A549 (cell line): ENCODE measurements around the gene RBM46. TPM values are rescaled to one million over a fixed set of nuclear protein-coding genes. Genes with fewer than 3 reads are reported as not detected.

Experiments used
- ATAC-seq, 2 experiments: fragments of 200-7000 bp in 1 of 2; fragments of >200 bp in 1 of 2; cut with Nextera tagmentation in 1 of 2; cut with Tn5 transposase in 1 of 2; 3 replicates each; pipeline versions ENCODE4 v1.8.0 to v1.9.1; 2018 to 2020; ENCODE audit warnings: mild to moderate bottlenecking in 1 of 2, moderate library complexity in 1 of 2
- CTCF ChIA-PET: fragments of 300-600 bp; sonication (Branson Sonifier 250); formaldehyde crosslinking; extraction: SDS; loops from one replicate; lab custom pipeline; 2021; ENCODE audit warnings: antibody characterized with exemption, inconsistent platforms; lab: Yijun Ruan, JAX
- POLR2A ChIA-PET: fragments of 350-600 bp; formaldehyde crosslinking; extraction: SDS; loops from one replicate; lab custom pipeline; 2021; ENCODE audit warnings: antibody characterized with exemption, inconsistent platforms; lab: Yijun Ruan, JAX
- DNase-seq, 2 experiments: peaks; one replicate each; pipeline versions ENCODE4 v3.0.0 to v3.0.0-alpha.2; 2011 to 2016; ENCODE audit warnings: low read depth in 1 of 2, low spot score in 1 of 2
- FAIRE-seq: peaks from 2 replicates; lab custom pipeline; 2011; peaks lifted over from hg19 to GRCh38; lab: Jason Lieb, UNC
- H3K27ac ChIP-seq, 2 experiments: fragments of >200 bp; sonication (Bioruptor Twin); formaldehyde crosslinking; 3 replicates each; pipeline ENCODE4 v1.5.1; 2016 to 2017
- H3K4me1 ChIP-seq: fragments of >200 bp; sonication (Bioruptor Twin); formaldehyde crosslinking; 3 replicates; pipeline ENCODE4 v1.6.1; 2016
- H3K4me2 ChIP-seq: fragments of >200 bp; sonication (Bioruptor Twin); formaldehyde crosslinking; 3 replicates; pipeline ENCODE4 v1.6.1; 2016
- H3K4me3 ChIP-seq: fragments of >200 bp; sonication (Bioruptor Twin); formaldehyde crosslinking; 3 replicates; pipeline ENCODE4 v1.5.1; 2016
- H3K9me3 ChIP-seq: fragments of >200 bp; sonication (Bioruptor Twin); formaldehyde crosslinking; 3 replicates; pipeline ENCODE4 v1.6.1; 2016
- BHLHE40 ChIP-seq: IDR thresholded peaks from 2 replicates; pipeline ENCODE4 v1.6.1; 2012; ENCODE audit warnings: low read depth, low read length, inconsistent platforms
- CBX2 ChIP-seq: fragments of 200-600 bp; sonication (generic); IDR thresholded peaks from 2 replicates; pipeline ENCODE4 v1.6.1; 2016; ENCODE audit warnings: low read depth, mild to moderate bottlenecking, borderline replicate concordance
- CBX8 ChIP-seq: fragments of 200-600 bp; sonication (generic); IDR thresholded peaks from 2 replicates; pipeline ENCODE4 v1.6.1; 2016
- CEBPB ChIP-seq, 2 experiments: fragments of >200 bp in 1 of 2; sonication (Bioruptor Twin) in 1 of 2; formaldehyde crosslinking in 1 of 2; IDR thresholded peaks; 2 replicates each; pipeline ENCODE4 v1.6.1; 2012 to 2016
- CHD2 ChIP-seq: fragments of 150-350 bp; IDR thresholded peaks from 2 replicates; pipeline ENCODE4 v1.6.1; 2014; ENCODE audit warnings: low read length; ENCODE audit not compliant: partially characterized antibody
- CHD4 ChIP-seq: fragments of 200-600 bp; sonication (generic); IDR thresholded peaks from 2 replicates; pipeline ENCODE4 v1.6.1; 2016; ENCODE audit warnings: antibody characterized with exemption, mild to moderate bottlenecking, borderline replicate concordance
- CTCF ChIP-seq: fragments of >200 bp; sonication (Bioruptor Twin); formaldehyde crosslinking; IDR thresholded peaks from 3 replicates; pipeline ENCODE4 v1.5.1; 2016
- E2F6 ChIP-seq: IDR thresholded peaks from 2 replicates; pipeline ENCODE4 v1.6.1; 2012; ENCODE audit warnings: low read depth, borderline replicate concordance
- ELK1 ChIP-seq: fragments of 150-350 bp; IDR thresholded peaks from 2 replicates; pipeline ENCODE4 v1.6.1; 2014; ENCODE audit warnings: low read depth, mild to moderate bottlenecking, low read length
- FOSB ChIP-seq: fragments of 250-450 bp; sonication (Bioruptor Pico); IDR thresholded peaks from 2 replicates; pipeline ENCODE4 v1.5.0; 2020; ENCODE audit warnings: mild to moderate bottlenecking, moderate library complexity
- FOSL2 ChIP-seq, 2 experiments: fragments of 450-650 bp in 1 of 2; fragments of >200 bp in 1 of 2; sonication (Bioruptor Twin) in 1 of 2; formaldehyde crosslinking; IDR thresholded peaks; 2 replicates each; pipeline versions ENCODE4 v1.5.0 to v1.6.1; 2016 to 2020; ENCODE audit warnings: mild to moderate bottlenecking in 1 of 2, moderate library complexity in 1 of 2
- HOXA7 ChIP-seq: fragments of 250-450 bp; sonication (Bioruptor Pico); IDR thresholded peaks from 2 replicates; pipeline ENCODE4 v1.5.0; 2020; ENCODE audit warnings: mild to moderate bottlenecking, moderate library complexity
- HOXB13 ChIP-seq: fragments of 250-450 bp; sonication (Bioruptor Pico); IDR thresholded peaks from 2 replicates; pipeline ENCODE4 v1.5.0; 2020; ENCODE audit warnings: low read depth, mild to moderate bottlenecking, moderate library complexity
- HOXB5 ChIP-seq: fragments of 250-450 bp; sonication (Bioruptor Pico); IDR thresholded peaks from 2 replicates; pipeline ENCODE4 v1.5.0; 2020; ENCODE audit warnings: mild to moderate bottlenecking, moderate library complexity
- JUNB ChIP-seq: fragments of >200 bp; sonication (Bioruptor Twin); formaldehyde crosslinking; IDR thresholded peaks from 2 replicates; pipeline ENCODE4 v1.6.1; 2016
- KDM5A ChIP-seq: fragments of 200-600 bp; sonication (generic); IDR thresholded peaks from 2 replicates; pipeline ENCODE4 v1.6.1; 2016; ENCODE audit warnings: antibody characterized with exemption, mild to moderate bottlenecking
- MYC ChIP-seq: IDR thresholded peaks from 2 replicates; pipeline ENCODE4 v1.6.1; 2012; ENCODE audit warnings: mild to moderate bottlenecking, inconsistent platforms, low read length, improper control_type of control experiment, borderline replicate concordance
- NFE2L2 ChIP-seq: fragments of 150-350 bp; conservative IDR thresholded peaks from 2 replicates; pipeline ENCODE4 v1.6.1; 2014; ENCODE audit warnings: low read length
- NR3C1 ChIP-seq: fragments of >200 bp; sonication (Bioruptor Twin); formaldehyde crosslinking; IDR thresholded peaks from 3 replicates; pipeline ENCODE4 v1.6.1; 2017
- POLR2AphosphoS2 ChIP-seq: conservative IDR thresholded peaks from 2 replicates; pipeline ENCODE4 v1.6.1; 2012; ENCODE audit warnings: low read length, improper control_type of control experiment, inconsistent platforms
- RAD21 ChIP-seq, 2 experiments: fragments of >200 bp in 1 of 2; sonication (Bioruptor Twin) in 1 of 2; formaldehyde crosslinking in 1 of 2; IDR thresholded peaks in 1 of 2; conservative IDR thresholded peaks in 1 of 2; 2 replicates in 1 of 2; 3 replicates in 1 of 2; pipeline ENCODE4 v1.6.1; 2012 to 2018; ENCODE audit warnings: inconsistent platforms in 1 of 2
- RARB ChIP-seq: fragments of 250-450 bp; sonication (Bioruptor Pico); IDR thresholded peaks from 2 replicates; pipeline ENCODE4 v1.8.0; 2021; ENCODE audit warnings: mild to moderate bottlenecking, moderate library complexity
- RFX5 ChIP-seq: fragments of 450-650 bp; IDR thresholded peaks from 2 replicates; pipeline ENCODE4 v1.7.1; 2014; ENCODE audit warnings: antibody characterized with exemption, mild to moderate bottlenecking, moderate library complexity
- RNF2 ChIP-seq: fragments of 200-600 bp; sonication (generic); IDR thresholded peaks from 2 replicates; pipeline ENCODE4 v1.6.1; 2016; ENCODE audit warnings: low read depth, mild to moderate bottlenecking, antibody characterized with exemption, moderate library complexity, borderline replicate concordance
- SMC3 ChIP-seq: fragments of >200 bp; sonication (Bioruptor Twin); formaldehyde crosslinking; IDR thresholded peaks from 3 replicates; pipeline ENCODE4 v1.6.1; 2018; ENCODE audit warnings: inconsistent platforms
- ZC3H11A ChIP-seq: fragments of 450-650 bp; IDR thresholded peaks from 2 replicates; pipeline ENCODE4 v1.6.1; 2014; ENCODE audit warnings: antibody characterized with exemption, mild to moderate bottlenecking
- WGBS: methylation state at CpG from one replicate; pipeline ENCODE4 v1.1.6; 2017; ENCODE audit errors: missing lambda C conversion rate; 5-methylcytosine and 5-hydroxymethylcytosine counted together
- polyA plus RNA-seq, 4 experiments: library from polyadenylated mRNA; depleted of rRNA in 3 of 4; stranded (reverse); fragments of >200 nt; fragmentation: RNase III in 1 of 4; extraction: RNeasy Plus Mini Kit Qiagen cat#74134 plus additional on column Dnase treatment in 1 of 4; gene quantifications; 2 replicates in 3 of 4; 3 replicates in 1 of 4; pipeline ENCODE4 v1.2.3, GENCODE V29; 2011 to 2017
- TF ChIP-seq, protein P1 (sequence below): fragments of >200 bp; sonication (Bioruptor Twin); formaldehyde crosslinking; IDR thresholded peaks from 3 replicates; pipeline ENCODE4 v1.6.1; 2016
- TF ChIP-seq, protein P2 (sequence below): fragments of 200-600 bp; sonication (generic); IDR thresholded peaks from 2 replicates; pipeline ENCODE4 v1.6.1; 2016; ENCODE audit warnings: antibody characterized with exemption, mild to moderate bottlenecking, moderate library complexity

Gene RBM46
- polyA plus RNA-seq, 2 of the 4 experiments (the other 2 are of a cell fraction) = not detected

DNA sequence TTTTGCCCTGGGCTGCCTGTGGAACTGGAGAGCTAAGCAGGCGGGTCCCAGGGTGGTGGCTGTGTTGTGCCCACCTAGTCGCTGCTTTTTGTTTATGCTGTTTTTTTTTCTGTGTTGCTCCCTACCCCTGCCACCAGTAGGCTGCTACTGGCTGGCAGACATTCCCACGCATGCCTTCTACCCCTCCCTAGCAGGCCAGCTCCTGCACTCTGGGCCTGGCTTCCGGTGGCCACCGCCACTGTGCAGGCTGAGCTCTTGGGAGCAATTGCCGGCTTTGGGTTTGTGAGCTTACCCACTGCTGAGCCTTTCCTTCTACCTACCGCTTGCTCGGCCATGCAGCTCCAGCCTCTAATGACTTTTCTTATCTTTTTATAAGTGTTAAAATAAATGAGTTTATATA lies 57.6 kb downstream of the RBM46 start:
- FAIRE-seq (no peak), DNase-seq (no peak), ATAC-seq (no peak)
- no peak overlapping the region for H3K4me3 ChIP-seq
- no peaks in the 10 kb centered on the region for H3K4me1 ChIP-seq
- POLR2A ChIA-PET = no interaction called here
- H3K4me2 ChIP-seq = no peak overlapping the region
- 46% methylated on average over 8 of the region's 8 CpGs for WGBS
- CTCF ChIA-PET = interaction anchor here (1.0 kb wide), 1 partner anchor 13 kb away, joined by 3 read pairs; no protein-coding TSS in a partner anchor
- no peak overlapping the region for H3K27ac ChIP-seq
- H3K9me3 ChIP-seq = no peaks in the 10 kb centered on the region
- TF ChIP-seq FOSL2 (IDR thresholded peaks at IDR 0.05) = no peak
- TF ChIP-seq FOSL2 (CRISPR knock-in tag; IDR thresholded peaks at IDR 0.05) = no peak
- TF ChIP-seq SMC3 = no peak
- no peak for TF ChIP-seq CEBPB (IDR thresholded peaks at IDR 0.05)
- TF ChIP-seq, protein P1, sequence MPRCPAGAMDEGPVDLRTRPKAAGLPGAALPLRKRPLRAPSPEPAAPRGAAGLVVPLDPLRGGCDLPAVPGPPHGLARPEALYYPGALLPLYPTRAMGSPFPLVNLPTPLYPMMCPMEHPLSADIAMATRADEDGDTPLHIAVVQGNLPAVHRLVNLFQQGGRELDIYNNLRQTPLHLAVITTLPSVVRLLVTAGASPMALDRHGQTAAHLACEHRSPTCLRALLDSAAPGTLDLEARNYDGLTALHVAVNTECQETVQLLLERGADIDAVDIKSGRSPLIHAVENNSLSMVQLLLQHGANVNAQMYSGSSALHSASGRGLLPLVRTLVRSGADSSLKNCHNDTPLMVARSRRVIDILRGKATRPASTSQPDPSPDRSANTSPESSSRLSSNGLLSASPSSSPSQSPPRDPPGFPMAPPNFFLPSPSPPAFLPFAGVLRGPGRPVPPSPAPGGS = no peak
- TF ChIP-seq ELK1 = no peak
- TF ChIP-seq RFX5 = no peak
- TF ChIP-seq NR3C1 = no peak

GRCh38 chr4:154854362-154854761 lies 73.3 kb downstream of the RBM46 start:
- ChIA-PET CTCF (interaction anchor here (0.8 to 3.3 kb wide), 3 partner anchors 18 to 518 kb away, joined by 3 to 12 read pairs (median 4); no protein-coding TSS in a partner anchor), POLR2A (no interaction called here)
- Histone ChIP-seq H3K4me1 (no peaks in the 10 kb centered on the region), H3K27ac (no peak overlapping the region), H3K4me3 (no peak overlapping the region), H3K4me2 (no peak overlapping the region), H3K9me3 (no peaks in the 10 kb centered on the region)
- ATAC-seq (peak; percentile 54 to 80; a peak in 4 of 6 replicates), DNase-seq (peak in 1 of 2 experiments; percentile 20), FAIRE-seq (no peak)
- WGBS = 2% methylated on average over 2 of the region's 2 CpGs
- TF ChIP-seq FOSB (CRISPR knock-in tag) (no peak), RARB (no peak), E2F6 (no peak), ZC3H11A (no peak), POLR2AphosphoS2 (no peak), NFE2L2 (no peak), CHD4 (no peak), JUNB (no peak), BHLHE40 (no peak), CHD2 (no peak), KDM5A (no peak), HOXB5 (no peak), FOSL2 (IDR thresholded peaks at IDR 0.05) (no peak), FOSL2 (CRISPR knock-in tag; IDR thresholded peaks at IDR 0.05) (no peak), RAD21 (conservative IDR thresholded peaks at IDR 0.05 in 1 of 2, IDR thresholded peaks at IDR 0.05 in 1 of 2) (peak; percentile 44 to 50; a peak in 4 of 5 replicates), CTCF (peak; percentile 40), CBX8 (no peak), HOXB13 (CRISPR knock-in tag) (no peak), RNF2 (no peak), HOXA7 (CRISPR knock-in tag) (no peak), MYC (no peak), CBX2 (no peak), SMC3 (peak; percentile 26; the same call in 1 of the 3 replicates)
- TF ChIP-seq, protein P2, sequence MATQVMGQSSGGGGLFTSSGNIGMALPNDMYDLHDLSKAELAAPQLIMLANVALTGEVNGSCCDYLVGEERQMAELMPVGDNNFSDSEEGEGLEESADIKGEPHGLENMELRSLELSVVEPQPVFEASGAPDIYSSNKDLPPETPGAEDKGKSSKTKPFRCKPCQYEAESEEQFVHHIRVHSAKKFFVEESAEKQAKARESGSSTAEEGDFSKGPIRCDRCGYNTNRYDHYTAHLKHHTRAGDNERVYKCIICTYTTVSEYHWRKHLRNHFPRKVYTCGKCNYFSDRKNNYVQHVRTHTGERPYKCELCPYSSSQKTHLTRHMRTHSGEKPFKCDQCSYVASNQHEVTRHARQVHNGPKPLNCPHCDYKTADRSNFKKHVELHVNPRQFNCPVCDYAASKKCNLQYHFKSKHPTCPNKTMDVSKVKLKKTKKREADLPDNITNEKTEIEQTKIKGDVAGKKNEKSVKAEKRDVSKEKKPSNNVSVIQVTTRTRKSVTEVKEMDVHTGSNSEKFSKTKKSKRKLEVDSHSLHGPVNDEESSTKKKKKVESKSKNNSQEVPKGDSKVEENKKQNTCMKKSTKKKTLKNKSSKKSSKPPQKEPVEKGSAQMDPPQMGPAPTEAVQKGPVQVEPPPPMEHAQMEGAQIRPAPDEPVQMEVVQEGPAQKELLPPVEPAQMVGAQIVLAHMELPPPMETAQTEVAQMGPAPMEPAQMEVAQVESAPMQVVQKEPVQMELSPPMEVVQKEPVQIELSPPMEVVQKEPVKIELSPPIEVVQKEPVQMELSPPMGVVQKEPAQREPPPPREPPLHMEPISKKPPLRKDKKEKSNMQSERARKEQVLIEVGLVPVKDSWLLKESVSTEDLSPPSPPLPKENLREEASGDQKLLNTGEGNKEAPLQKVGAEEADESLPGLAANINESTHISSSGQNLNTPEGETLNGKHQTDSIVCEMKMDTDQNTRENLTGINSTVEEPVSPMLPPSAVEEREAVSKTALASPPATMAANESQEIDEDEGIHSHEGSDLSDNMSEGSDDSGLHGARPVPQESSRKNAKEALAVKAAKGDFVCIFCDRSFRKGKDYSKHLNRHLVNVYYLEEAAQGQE = no peak
- TF ChIP-seq, protein P1 = no peak
